T47D (cell line): ENCODE data around the gene SLC44A5.

ENCODE experiments used
- DNase-seq, 2 experiments: peaks; one replicate each; pipeline versions ENCODE4 v3.0.0 to v3.0.0-alpha.2; 2011 to 2012; ENCODE audit warnings: low read depth in 1 of 2, low spot score in 1 of 2
- JUND ChIP-seq: IDR thresholded peaks from 2 replicates; pipeline ENCODE4 v1.6.1; 2012; ENCODE audit warnings: low read depth
- in situ Hi-C: cut with HindIII; loops from 2 replicates; pipeline ENCODE4 v1.10.0; 2016; ENCODE audit warnings: low sequenced_read_pairs, low pct_unique_long_range_greater_than_20kb

Gene SLC44A5

DNA sequence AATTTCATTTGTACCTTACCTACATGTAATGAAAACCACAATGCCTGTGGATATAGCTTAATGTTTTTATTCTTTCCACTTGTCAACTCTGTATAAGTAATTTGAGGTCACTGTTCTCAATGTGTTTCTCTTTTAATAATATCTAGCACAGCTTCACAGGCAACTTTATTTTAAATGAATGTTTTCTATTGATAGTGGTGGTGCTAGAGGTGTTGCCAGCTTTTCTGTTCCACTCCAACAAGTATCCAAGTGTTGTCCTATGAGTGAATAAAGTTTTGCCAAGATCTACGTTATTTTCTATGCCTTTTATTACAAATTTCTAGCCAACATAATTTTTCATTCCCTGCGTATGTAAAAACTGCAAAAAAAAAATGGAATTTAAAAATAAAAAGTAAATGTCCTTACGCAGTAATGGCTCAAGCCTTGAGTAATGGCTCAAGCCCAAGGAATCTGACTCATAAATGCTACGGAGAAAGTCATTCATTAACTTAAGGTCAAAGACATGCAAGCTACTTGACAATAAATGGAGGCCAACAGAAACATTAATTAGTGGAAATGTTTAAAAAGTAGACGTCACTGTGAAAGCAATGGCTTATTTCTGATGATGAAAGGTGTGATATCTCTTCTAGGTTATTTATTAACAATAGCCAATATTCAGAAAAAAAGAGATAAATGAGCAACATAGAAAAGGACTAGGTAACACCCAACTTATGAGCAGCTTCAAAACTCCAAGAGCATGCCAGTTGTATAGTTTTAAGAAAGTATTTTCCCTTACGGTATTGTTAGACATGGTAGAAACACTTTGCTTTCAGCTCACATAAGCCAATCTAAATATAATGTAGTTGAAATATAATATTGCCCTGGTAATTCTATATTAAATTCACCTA, 71.4 kb downstream of the SLC44A5 start:
- no peak for DNase-seq
- TF ChIP-seq JUND: no peak
- in situ Hi-C loops: no loop called here

- no peak for DNase-seq
- TF ChIP-seq JUND: no peak
- in situ Hi-C loops: no loop called here
These were observed 77.8 kb downstream of the SLC44A5 start for GRCh38 chr1:75533085-75533484.

DNA sequence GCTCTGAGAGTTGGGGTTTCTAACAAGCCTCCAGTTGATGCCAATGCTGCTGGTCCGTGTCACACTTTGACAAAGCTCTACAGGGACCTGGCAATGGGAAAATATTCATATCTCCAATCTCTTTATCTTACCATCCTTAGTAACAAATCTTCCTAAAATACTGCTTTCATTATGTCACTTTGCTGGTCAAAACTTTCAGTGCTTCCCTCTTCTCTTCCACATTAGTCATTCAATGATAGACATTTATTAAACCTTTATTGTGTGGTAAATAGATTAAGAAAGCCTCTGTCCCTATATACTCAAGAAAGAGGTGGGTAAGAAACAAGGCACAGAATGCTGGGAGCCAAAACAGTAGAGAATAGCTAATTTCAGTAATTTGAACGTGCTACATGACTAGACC, 79.3 kb downstream of the SLC44A5 start:
- in situ Hi-C loops: no loop called here
- TF ChIP-seq JUND: no peak
- no peak for DNase-seq

- no peak for TF ChIP-seq JUND
- DNase-seq: no peak
- in situ Hi-C loops: no loop called here
These were observed 81.4 kb downstream of the SLC44A5 start for GRCh38 chr1:75529488-75529887.

DNA sequence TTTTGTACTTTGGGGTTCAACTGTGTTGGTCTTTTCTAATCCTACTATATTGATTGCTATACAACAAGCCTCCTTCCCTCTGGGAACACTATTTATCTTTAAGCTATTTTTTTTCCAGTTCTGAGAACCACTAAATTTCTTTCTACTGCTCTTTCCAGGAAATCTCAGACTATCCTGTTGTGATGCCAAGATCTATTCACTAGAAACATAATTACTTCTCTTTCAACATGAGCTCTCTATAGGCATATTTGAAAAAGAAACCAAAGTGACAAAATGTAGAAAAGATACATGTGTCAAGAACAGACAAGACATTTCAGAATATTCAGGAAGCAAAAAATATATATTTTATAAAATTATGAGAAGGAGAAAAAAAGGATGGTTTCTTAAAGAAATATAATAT, 82.9 kb downstream of the SLC44A5 start:
- in situ Hi-C loops: no loop called here
- no peak for TF ChIP-seq JUND

DNA sequence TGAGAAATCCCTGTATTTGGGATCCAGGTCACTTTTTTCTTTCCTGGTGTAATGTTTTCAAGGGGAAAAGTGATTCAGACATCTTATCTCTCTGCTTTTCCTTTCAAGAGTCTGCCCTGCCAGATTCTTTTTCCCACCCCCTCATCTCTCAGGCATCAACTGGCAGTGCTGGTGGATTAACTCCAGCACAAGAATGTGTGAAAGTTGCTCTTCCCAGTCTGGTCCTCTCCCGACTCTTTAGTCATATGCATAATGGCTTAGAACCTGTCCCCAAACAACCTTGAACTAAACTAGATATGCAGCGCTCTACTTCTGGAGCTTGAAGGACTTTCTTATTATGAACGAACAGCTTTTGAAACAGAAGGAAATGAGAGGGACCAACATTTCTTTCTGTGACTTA, 88.5 kb downstream of the SLC44A5 start:
- TF ChIP-seq JUND: no peak

More for the DNA sequence above, 82.9 kb downstream of the SLC44A5 start:
- no peak for DNase-seq

DNA sequence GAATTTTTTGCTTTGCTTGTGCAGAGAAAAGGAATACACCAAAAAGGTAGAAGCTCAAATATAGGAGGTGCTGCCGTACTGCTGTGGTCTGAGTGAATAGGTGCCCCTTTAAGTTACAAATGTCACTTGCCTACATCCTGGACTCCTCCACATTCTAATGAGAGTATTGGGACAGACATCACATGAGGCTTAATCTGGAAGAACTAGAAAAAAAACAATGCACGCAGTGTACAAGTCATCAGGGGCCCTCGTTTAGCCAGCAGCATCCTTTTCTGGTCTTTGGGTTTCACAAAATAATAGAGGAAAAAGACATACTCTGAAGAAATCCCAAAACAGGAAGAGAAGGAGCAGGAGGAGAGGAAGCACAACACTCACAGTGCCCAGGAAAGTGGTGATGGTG, 89.3 kb downstream of the SLC44A5 start:
- in situ Hi-C loops: no loop called here
- no peak for TF ChIP-seq JUND
- no peak for DNase-seq

More for the DNA sequence above, 88.5 kb downstream of the SLC44A5 start:
- DNase-seq: no peak
- in situ Hi-C loops: no loop called here

DNA sequence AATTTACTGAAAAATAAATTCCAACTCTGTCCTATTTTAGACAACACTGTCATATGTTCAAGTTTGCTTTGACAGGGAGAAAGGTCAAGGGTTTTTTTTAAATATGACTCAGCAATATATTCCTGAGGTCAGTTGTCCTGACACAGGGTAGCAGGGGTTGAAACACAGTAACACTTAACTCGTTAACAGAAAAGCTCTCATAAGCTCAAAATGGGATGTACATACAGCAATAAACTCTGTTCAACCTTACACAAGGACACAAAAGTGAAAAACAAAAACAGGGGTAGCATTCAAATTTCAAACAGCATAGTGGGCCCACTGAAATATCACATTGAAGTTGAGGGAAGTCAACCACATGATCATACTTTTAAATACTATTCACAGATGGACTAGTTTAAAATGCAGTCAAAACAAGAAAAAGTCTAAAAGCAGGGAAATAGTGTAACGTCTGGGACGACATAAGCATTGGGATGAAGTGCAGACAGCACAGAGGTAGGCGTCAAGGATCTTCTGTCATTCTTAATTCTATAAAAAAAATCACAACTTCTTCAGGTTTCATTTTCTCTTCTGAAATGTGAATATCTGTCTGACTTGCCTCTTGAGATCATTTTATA, 89.9 kb downstream of the SLC44A5 start:
- no peak for TF ChIP-seq JUND
- in situ Hi-C loops: no loop called here

GRCh38 chr1:75519651-75520427, 91.1 kb downstream of the SLC44A5 start:
- TF ChIP-seq JUND: no peak
- no peak for DNase-seq
- in situ Hi-C loops: no loop called here

More for the DNA sequence above, 89.9 kb downstream of the SLC44A5 start:
- no peak for DNase-seq

- in situ Hi-C loops: no loop called here
These were observed 92.2 kb downstream of the SLC44A5 start for GRCh38 chr1:75518686-75519085.

GRCh38 chr1:75514270-75514669, 96.6 kb downstream of the SLC44A5 start:
- no peak for DNase-seq
- in situ Hi-C loops: no loop called here
- no peak for TF ChIP-seq JUND

More at GRCh38 chr1:75518686-75519085, 92.2 kb downstream of the SLC44A5 start:
- DNase-seq: no peak
- no peak for TF ChIP-seq JUND

- TF ChIP-seq JUND: no peak
- no peak for DNase-seq
- in situ Hi-C loops: no loop called here
These were observed 103.9 kb downstream of the SLC44A5 start for GRCh38 chr1:75506976-75507375.

GRCh38 chr1:75503221-75503974, 107.5 kb downstream of the SLC44A5 start:
- no peak for DNase-seq
- in situ Hi-C loops: no loop called here
- TF ChIP-seq JUND: no peak
